ENCODE measurements around the gene FXYD4.
"Not testable (repeated sequence)": the region's sequence is repeated elsewhere in the genome, so short reads cannot be mapped to it uniquely, and the experiment has no call there.

Gene FXYD4

GRCh38 chr10:43419997-43420368 lies 48.5 kb downstream of the FXYD4 start:
- no peak for DNase-seq (ENCODE audit: low read depth)

- DNase-seq (ENCODE audit: low read depth) = peak; percentile 86
Measured at GRCh38 chr10:43420369-43421200, 49.1 kb downstream of the FXYD4 start.

- no peak for DNase-seq (ENCODE audit: low read depth)
Measured at GRCh38 chr10:43421201-43421507, 49.7 kb downstream of the FXYD4 start.

- no peak for DNase-seq (ENCODE audit: low read depth)
Measured at GRCh38 chr10:43421519-43421918, 50.1 kb downstream of the FXYD4 start.

GRCh38 chr10:43421944-43422343 lies 50.5 kb downstream of the FXYD4 start:
- DNase-seq (ENCODE audit: low read depth) = not testable (repeated sequence)

- DNase-seq (ENCODE audit: low read depth) = no peak
Measured at GRCh38 chr10:43424416-43424815, 53.0 kb downstream of the FXYD4 start.

Data from EH (cell line).